Transverse colon (tissue), 4 donors: ENCODE measurements around the gene ANKRD65.

Experiments used
- CTCF ChIP-seq, 5 experiments: fragments of 200-600 bp in 3 of 5; fragments of 450-650 bp in 2 of 5; sonication (generic) in 3 of 5; IDR thresholded peaks; 1 replicate in 2 of 5; 2 replicates in 3 of 5; pipeline ENCODE4 v1.5.1; 2016 to 2017; ENCODE audit warnings: antibody characterized with exemption in 5 of 5, inconsistent platforms in 3 of 5, mild to moderate bottlenecking in 2 of 5, moderate library complexity in 1 of 5
- EP300 ChIP-seq: sonication (generic); formaldehyde crosslinking; IDR thresholded peaks from one replicate; pipeline ENCODE4 v1.6.1; 2017; ENCODE audit warnings: antibody characterized with exemption, low read depth
- POLR2A ChIP-seq: fragments of 450-650 bp; IDR thresholded peaks from one replicate; pipeline ENCODE4 v1.6.1; 2016; ENCODE audit warnings: antibody characterized with exemption, mild to moderate bottlenecking, moderate library complexity
- POLR2AphosphoS5 ChIP-seq, 3 donors: sonication (generic); formaldehyde crosslinking; IDR thresholded peaks; one replicate each; pipeline ENCODE4 v1.6.1; 2016; ENCODE audit warnings: antibody characterized with exemption in 3 of 3

- no peak for TF ChIP-seq POLR2AphosphoS5 (IDR thresholded peaks at IDR 0.05)
- no peak for TF ChIP-seq CTCF (IDR thresholded peaks at IDR 0.05)
- no peak for TF ChIP-seq POLR2A
- TF ChIP-seq EP300: no peak
Observed at GRCh38 chr1:1430992-1431844, 10.1 kb upstream of the ANKRD65 start.
